ENCODE data around the gene KLK15. TPM values are rescaled to one million over a fixed set of nuclear protein-coding genes. Genes with fewer than 3 reads are reported as not detected.
A peak's percentile ranks its signal among the peaks of the same experiment; 100 is the strongest.

Gene KLK15
- total and polyA plus RNA-seq, 2 of the 13 experiments (the other 11 are each of a cell fraction or from before 2014, with no cell fraction given), result not detected

DNA sequence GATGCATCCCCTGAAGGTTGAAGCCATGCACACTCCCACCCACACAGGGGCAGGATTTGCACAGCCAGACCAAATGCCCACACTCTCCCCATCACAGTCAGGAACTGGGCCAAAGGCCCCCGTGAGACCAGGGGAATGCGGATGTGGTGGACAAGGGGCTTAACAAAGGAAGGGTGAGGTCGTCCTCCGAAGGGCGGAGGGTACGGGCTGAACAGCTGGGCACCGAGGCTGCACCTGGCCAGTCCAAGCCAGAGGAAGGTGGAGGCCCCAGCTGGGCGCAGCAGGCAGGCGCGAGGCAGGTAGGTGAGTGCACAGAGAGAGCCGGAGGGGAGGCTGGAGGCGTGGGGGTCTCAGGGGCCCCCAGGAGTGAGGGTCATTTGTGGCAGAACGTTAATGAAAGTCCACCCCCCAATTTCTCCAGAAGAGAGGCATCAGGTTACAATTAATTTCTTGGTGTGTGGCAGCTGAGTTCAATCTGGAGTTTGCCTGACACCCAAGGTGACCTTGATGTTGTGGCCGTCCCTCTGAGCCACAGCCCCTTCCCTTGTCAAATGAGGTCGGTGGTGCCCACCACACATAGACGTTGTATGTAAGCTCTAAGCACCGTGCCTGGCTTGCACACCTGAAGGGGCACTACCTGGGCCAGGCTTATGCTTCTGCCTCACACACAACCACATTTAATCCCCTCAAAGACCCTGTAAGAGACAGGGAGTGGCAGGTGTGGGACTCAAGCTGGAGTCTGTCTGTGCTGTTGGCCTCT, 2.9 kb downstream of the KLK15 start (continued):
- TF ChIP-seq, protein P1, sequence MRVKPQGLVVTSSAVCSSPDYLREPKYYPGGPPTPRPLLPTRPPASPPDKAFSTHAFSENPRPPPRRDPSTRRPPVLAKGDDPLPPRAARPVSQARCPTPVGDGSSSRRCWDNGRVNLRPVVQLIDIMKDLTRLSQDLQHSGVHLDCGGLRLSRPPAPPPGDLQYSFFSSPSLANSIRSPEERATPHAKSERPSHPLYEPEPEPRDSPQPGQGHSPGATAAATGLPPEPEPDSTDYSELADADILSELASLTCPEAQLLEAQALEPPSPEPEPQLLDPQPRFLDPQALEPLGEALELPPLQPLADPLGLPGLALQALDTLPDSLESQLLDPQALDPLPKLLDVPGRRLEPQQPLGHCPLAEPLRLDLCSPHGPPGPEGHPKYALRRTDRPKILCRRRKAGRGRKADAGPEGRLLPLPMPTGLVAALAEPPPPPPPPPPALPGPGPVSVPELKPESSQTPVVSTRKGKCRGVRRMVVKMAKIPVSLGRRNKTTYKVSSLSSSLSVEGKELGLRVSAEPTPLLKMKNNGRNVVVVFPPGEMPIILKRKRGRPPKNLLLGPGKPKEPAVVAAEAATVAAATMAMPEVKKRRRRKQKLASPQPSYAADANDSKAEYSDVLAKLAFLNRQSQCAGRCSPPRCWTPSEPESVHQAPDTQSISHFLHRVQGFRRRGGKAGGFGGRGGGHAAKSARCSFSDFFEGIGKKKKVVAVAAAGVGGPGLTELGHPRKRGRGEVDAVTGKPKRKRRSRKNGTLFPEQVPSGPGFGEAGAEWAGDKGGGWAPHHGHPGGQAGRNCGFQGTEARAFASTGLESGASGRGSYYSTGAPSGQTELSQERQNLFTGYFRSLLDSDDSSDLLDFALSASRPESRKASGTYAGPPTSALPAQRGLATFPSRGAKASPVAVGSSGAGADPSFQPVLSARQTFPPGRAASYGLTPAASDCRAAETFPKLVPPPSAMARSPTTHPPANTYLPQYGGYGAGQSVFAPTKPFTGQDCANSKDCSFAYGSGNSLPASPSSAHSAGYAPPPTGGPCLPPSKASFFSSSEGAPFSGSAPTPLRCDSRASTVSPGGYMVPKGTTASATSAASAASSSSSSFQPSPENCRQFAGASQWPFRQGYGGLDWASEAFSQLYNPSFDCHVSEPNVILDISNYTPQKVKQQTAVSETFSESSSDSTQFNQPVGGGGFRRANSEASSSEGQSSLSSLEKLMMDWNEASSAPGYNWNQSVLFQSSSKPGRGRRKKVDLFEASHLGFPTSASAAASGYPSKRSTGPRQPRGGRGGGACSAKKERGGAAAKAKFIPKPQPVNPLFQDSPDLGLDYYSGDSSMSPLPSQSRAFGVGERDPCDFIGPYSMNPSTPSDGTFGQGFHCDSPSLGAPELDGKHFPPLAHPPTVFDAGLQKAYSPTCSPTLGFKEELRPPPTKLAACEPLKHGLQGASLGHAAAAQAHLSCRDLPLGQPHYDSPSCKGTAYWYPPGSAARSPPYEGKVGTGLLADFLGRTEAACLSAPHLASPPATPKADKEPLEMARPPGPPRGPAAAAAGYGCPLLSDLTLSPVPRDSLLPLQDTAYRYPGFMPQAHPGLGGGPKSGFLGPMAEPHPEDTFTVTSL (CRISPR knock-in tag; IDR thresholded peaks at IDR 0.05; ENCODE audit: borderline replicate concordance), result no peak

DNA sequence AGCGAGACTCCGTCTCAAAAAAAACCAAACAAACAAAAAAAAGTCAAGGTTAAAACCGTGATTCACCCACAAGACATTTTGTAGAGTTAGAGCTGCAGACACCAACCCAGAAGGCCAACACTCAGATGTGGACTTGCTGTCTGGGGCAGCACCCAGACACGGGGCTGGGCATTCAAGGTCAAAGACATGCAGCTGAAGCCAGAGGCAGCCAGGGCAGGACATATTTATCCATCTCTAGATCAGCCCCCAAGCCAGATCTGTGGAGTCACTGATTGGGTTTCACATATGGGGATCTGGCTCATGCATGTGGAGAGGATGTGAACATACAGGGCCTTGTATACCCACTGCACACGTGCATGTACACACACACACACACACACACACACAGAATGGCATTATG, 3.6 kb downstream of the KLK15 start:
- no TSS peak for BruUV-seq (replicated peaks)
- H3K9me3 ChIP-seq (ENCODE audit: low read length), result no peaks in the 10 kb centered on the region
- in situ Hi-C loops (cut with HindIII; ENCODE audit: extremely low pct_ligation_motif_present, low pct_unique_long_range_greater_than_20kb) (no loop called here), intact Hi-C loops (cut with micrococcal nuclease; ENCODE audit: unreplicated experiment) (no loop called here)
- ATAC-seq, result no peak
- TF ChIP-seq SKI (IDR thresholded peaks at IDR 0.05; ENCODE audit: partially characterized antibody), result peak; percentile 49
- TF ChIP-seq FOSL2 (CRISPR knock-in tag; IDR thresholded peaks at IDR 0.05), result peak; percentile 46
- TF ChIP-seq SYNCRIP (IDR thresholded peaks at IDR 0.05; ENCODE audit: insufficient read depth, low read depth, low read length), result no peak
- 0 out of 2 replicates have a peak, but pooled peaks have one; percentile 12 for TF ChIP-seq RARA (CRISPR knock-in tag; IDR thresholded peaks at IDR 0.05)
- no peak for TF ChIP-seq FOXO1 (CRISPR knock-in tag; IDR thresholded peaks at IDR 0.05)
- ChIA-PET POLR2A (interaction anchor here (1.2 kb wide), 1 partner anchor 25 kb away, joined by 3 read pairs; no protein-coding TSS in a partner anchor), CTCF (ENCODE audit: low intra/inter-chr PET ratio, low total read pairs) (no interaction called here)
- DNase-seq (ENCODE audit: low spot score), result no peak
- no peaks in the 10 kb centered on the region for H3K36me3 ChIP-seq (replicated peaks in 1 of 2; ENCODE audit: control insufficient read depth in 1 of 2, insufficient read depth in 2 of 2, low read length in 2 of 2)
- no peak overlapping the region for H3K27ac ChIP-seq (ENCODE audit: extremely low read length, insufficient read depth, low read length)
- no peaks in the 10 kb centered on the region for H3K79me2 ChIP-seq (ENCODE audit: insufficient read depth, low read length)
- H3K9ac ChIP-seq (ENCODE audit: insufficient read depth, low read depth, low read length), result no peak overlapping the region
- H3K4me3 ChIP-seq (replicated peaks in 1 of 3; ENCODE audit: insufficient read depth in 1 of 3, low read depth in 2 of 3, low read length in 3 of 3), result no peak overlapping the region
- H2AFZ ChIP-seq (ENCODE audit: low read length), result no peak overlapping the region
- H3K27me3 ChIP-seq (ENCODE audit: control insufficient read depth in 1 of 2, insufficient read depth in 2 of 2, low read length in 2 of 2), result peaks cover 0 to 40% of the 10 kb centered on the region in 2 experiments; a peak in 2 of 5 replicates
- H3K4me1 ChIP-seq (ENCODE audit: insufficient read depth, low read length), result peaks cover under 1% of the 10 kb centered on the region; the same call in 1 of the 2 replicates
- FAIRE-seq, result no peak
- no peak overlapping the region for H3K4me2 ChIP-seq (ENCODE audit: low read depth, low read length)
- H4K20me1 ChIP-seq (ENCODE audit: insufficient read depth, low read length), result no peaks in the 10 kb centered on the region
- WGBS (ENCODE audit: low lambda C conversion rate), result 3% methylated on average over 3 of the region's 5 CpGs
